IMR-90 (cell line): ENCODE results near the gene ADCY5. TPM values are rescaled to one million over a fixed set of nuclear protein-coding genes. Genes with fewer than 3 reads are reported as not detected.

Experiments
- ATAC-seq: fragments of 200-7000 bp; cut with Tn5 transposase; 2 replicates; pipeline ENCODE4 v1.9.1; 2020; ENCODE audit warnings: low read depth, mild to moderate bottlenecking, moderate library complexity
- BruUV-seq: library from RNA; stranded (reverse); fragments of 400-500 nt; replicated peaks from 2 replicates; lab custom pipeline; 2021; lab: Mats Ljungman, UMichigan
- CTCF ChIA-PET: fragments of 300-600 bp; formaldehyde crosslinking; extraction: SDS; loops from one replicate; lab custom pipeline; 2021; ENCODE audit warnings: antibody characterized with exemption; lab: Yijun Ruan, JAX
- POLR2A ChIA-PET: fragments of 300-600 bp; sonication (Branson Sonifier 250); formaldehyde crosslinking; loops from one replicate; lab custom pipeline; 2022; ENCODE audit warnings: antibody characterized with exemption; ENCODE audit not compliant: unreplicated experiment; lab: Charles Lee
- DNase-seq: peaks from one replicate; pipeline ENCODE4 v3.0.0; 2013
- H2AFZ ChIP-seq: replicated peaks from 2 replicates; pipeline ENCODE3; 2013; ENCODE audit warnings: low read length, mild to moderate bottlenecking; ENCODE audit not compliant: poor library complexity
- H2AK5ac ChIP-seq: 2 replicates; pipeline ENCODE4 v1.6.1; 2013; ENCODE audit warnings: low read depth, low read length, inconsistent platforms
- H2AK9ac ChIP-seq: replicated peaks from 2 replicates; pipeline ENCODE3; 2013; ENCODE audit warnings: mild to moderate bottlenecking, low read depth, low read length, moderate library complexity; ENCODE audit not compliant: poor library complexity
- H2BK120ac ChIP-seq: 2 replicates; pipeline ENCODE4 v1.6.1; 2013; ENCODE audit warnings: low read depth, low read length, inconsistent platforms
- H2BK15ac ChIP-seq: 3 replicates; pipeline ENCODE4 v1.6.1; 2013; ENCODE audit warnings: low read depth, low read length, inconsistent platforms
- H2BK20ac ChIP-seq: 2 replicates; pipeline ENCODE4 v1.6.1; 2013; ENCODE audit warnings: low read depth, mild to moderate bottlenecking, inconsistent platforms, low read length, moderate library complexity
- H2BK5ac ChIP-seq: 2 replicates; pipeline ENCODE4 v1.6.1; 2013; ENCODE audit warnings: mild to moderate bottlenecking, low read depth, low read length, inconsistent platforms; ENCODE audit not compliant: poor library complexity, severe bottlenecking
- H3K14ac ChIP-seq: replicated peaks from 2 replicates; pipeline ENCODE4 v1.6.1; 2013; ENCODE audit warnings: low read depth, low read length, inconsistent platforms
- H3K18ac ChIP-seq: 2 replicates; pipeline ENCODE4 v1.6.1; 2013; ENCODE audit warnings: low read depth, low read length, control low read depth
- H3K23ac ChIP-seq: 2 replicates; pipeline ENCODE4 v1.6.1; 2013; ENCODE audit warnings: low read depth, low read length, inconsistent platforms
- H3K27ac ChIP-seq: 2 replicates; pipeline ENCODE4 v1.5.1; 2013; ENCODE audit warnings: mild to moderate bottlenecking, control low read depth, low read length; ENCODE audit not compliant: insufficient read depth
- H3K27me3 ChIP-seq: 2 replicates; pipeline ENCODE4 v1.6.1; 2013; ENCODE audit warnings: low read length; ENCODE audit not compliant: control insufficient read depth, insufficient read depth
- H3K36me3 ChIP-seq: 2 replicates; pipeline ENCODE4 v1.6.1; 2013; ENCODE audit warnings: low read length, mixed read lengths; ENCODE audit not compliant: control insufficient read depth, insufficient read depth
- H3K4ac ChIP-seq: 2 replicates; pipeline ENCODE4 v1.6.1; 2013; ENCODE audit warnings: low read depth, low read length, inconsistent platforms
- H3K4me1 ChIP-seq: 2 replicates; pipeline ENCODE4 v1.6.1; 2013; ENCODE audit warnings: low read length, mixed read lengths; ENCODE audit not compliant: control insufficient read depth, insufficient read depth
- H3K4me2 ChIP-seq: 2 replicates; pipeline ENCODE4 v1.6.1; 2013; ENCODE audit warnings: low read depth, mild to moderate bottlenecking, control low read depth, low read length, moderate library complexity
- H3K4me3 ChIP-seq: 2 replicates; pipeline ENCODE4 v1.5.1; 2013; ENCODE audit warnings: low read depth, mild to moderate bottlenecking, control low read depth, low read length, moderate library complexity; ENCODE audit not compliant: insufficient read depth
- H3K56ac ChIP-seq: 2 replicates; pipeline ENCODE4 v1.6.1; 2013; ENCODE audit warnings: low read length, inconsistent platforms; ENCODE audit not compliant: insufficient read depth; ENCODE audit errors: extremely low read depth
- H3K79me1 ChIP-seq, 2 experiments: 2 replicates each; pipeline ENCODE4 v1.6.1; 2013; ENCODE audit warnings: low read length in 2 of 2, inconsistent platforms in 1 of 2, low read depth in 1 of 2
- H3K9ac ChIP-seq: 2 replicates; pipeline ENCODE4 v1.6.1; 2013; ENCODE audit warnings: low read depth, low read length, control low read depth
- H3K9me1 ChIP-seq: 2 replicates; pipeline ENCODE4 v1.6.1; 2013; ENCODE audit warnings: low read length, inconsistent platforms; ENCODE audit not compliant: insufficient read depth
- H3K9me3 ChIP-seq: 2 replicates; pipeline ENCODE4 v1.6.1; 2013; ENCODE audit warnings: low read length; ENCODE audit not compliant: control insufficient read depth, insufficient read depth
- H4K20me1 ChIP-seq: 2 replicates; pipeline ENCODE4 v1.6.1; 2013; ENCODE audit warnings: low read length, inconsistent platforms; ENCODE audit not compliant: insufficient read depth
- H4K5ac ChIP-seq: 2 replicates; pipeline ENCODE4 v1.6.1; 2013; ENCODE audit warnings: mild to moderate bottlenecking, low read depth, low read length, control low read depth
- H4K8ac ChIP-seq, 2 experiments: 2 replicates each; pipeline ENCODE4 v1.6.1; 2013; ENCODE audit warnings: low read depth in 2 of 2, low read length in 2 of 2, control low read depth in 1 of 2, inconsistent platforms in 1 of 2
- H4K91ac ChIP-seq: 2 replicates; pipeline ENCODE4 v1.6.1; 2013; ENCODE audit warnings: low read depth, low read length, inconsistent platforms; ENCODE audit not compliant: insufficient read depth
- CEBPB ChIP-seq: IDR thresholded peaks from 2 replicates; pipeline ENCODE4 v1.6.1; 2012; ENCODE audit warnings: low read depth, low read length, improper control_type of control experiment
- MAFK ChIP-seq: IDR thresholded peaks from 2 replicates; pipeline ENCODE4 v1.6.1; 2012; ENCODE audit warnings: low read depth, low read length, improper control_type of control experiment
- MXI1 ChIP-seq: IDR thresholded peaks from 2 replicates; pipeline ENCODE4 v1.6.1; 2012; ENCODE audit warnings: low read depth, mild to moderate bottlenecking, low read length, moderate library complexity, borderline replicate concordance
- WGBS, 2 experiments: methylation state at CpG; one replicate each; pipeline versions ENCODE4 v1.1.5 to v1.1.7; 2013; ENCODE audit warnings: missing lambda C conversion rate in 2 of 2; ENCODE audit not compliant: insufficient read length in 1 of 2; ENCODE audit errors: extremely low coverage in 2 of 2; 5-methylcytosine and 5-hydroxymethylcytosine counted together
- dilution Hi-C: fragments of 300-500 bp; cut with HindIII; formaldehyde crosslinking; loops from one replicate; pipeline ENCODE4 v1.14.3; 2018; ENCODE audit warnings: low sequenced_read_pairs; ENCODE audit not compliant: unreplicated experiment
- in situ Hi-C: fragments of 300-500 bp; cut with MboI; formaldehyde crosslinking; loops from 3 replicates; pipeline ENCODE4 v1.14.3; 2019; ENCODE audit warnings: low sequenced_read_pairs, inconsistent platforms, mixed read lengths
- intact Hi-C: fragments of 100-400 bp; cut with micrococcal nuclease; formaldehyde crosslinking; loops from 2 replicates; pipeline ENCODE4 v1.10.0; 2022
- polyA plus RNA-seq, 3 experiments: library from polyadenylated mRNA; depleted of rRNA; stranded (reverse); fragments of >200 nt; gene quantifications; 2 replicates each; pipeline ENCODE4 v1.2.3, GENCODE V29; 2012; ENCODE audit warnings: low replicate concordance in 1 of 3
- total RNA-seq: library from RNA; depleted of rRNA; stranded (reverse); fragments of >200 nt; gene quantifications from 2 replicates; pipeline ENCODE4 v1.2.3, GENCODE V29; 2012

The ADCY5 gene
- total and polyA plus RNA-seq, 2 of the 4 experiments (the other 2 are of a cell fraction) = 0.14 to 0.18 TPM

GRCh38 chr3:123424321-123424998, 24.4 kb downstream of the ADCY5 start:
- Histone ChIP-seq H3K4ac (no peak overlapping the region), H3K4me3 (no peak overlapping the region), H3K4me1 (no peaks in the 10 kb centered on the region), H3K9me1 (no peaks in the 10 kb centered on the region), H4K5ac (no peak overlapping the region), H2AFZ (no peak overlapping the region), H2AK9ac (no peak overlapping the region), H2AK5ac (no peak overlapping the region), H2BK120ac (no peak overlapping the region), H2BK20ac (no peak overlapping the region), H3K9me3 (no peaks in the 10 kb centered on the region), H3K27me3 (peaks cover 77% of the 10 kb centered on the region), H3K14ac (no peak overlapping the region), H4K8ac (no peak overlapping the region), H4K91ac (no peak overlapping the region), H3K56ac (no peak overlapping the region), H3K18ac (no peak overlapping the region), H3K9ac (no peak overlapping the region), H3K79me1 (no peaks in the 10 kb centered on the region), H2BK15ac (no peak overlapping the region), H3K4me2 (no peak overlapping the region), H3K27ac (no peak overlapping the region), H4K20me1 (no peaks in the 10 kb centered on the region; the same call in 1 of the 2 replicates), H3K36me3 (no peaks in the 10 kb centered on the region), H2BK5ac (no peak overlapping the region), H3K23ac (no peak overlapping the region)
- dilution Hi-C loops = no loop called here
- CTCF ChIA-PET = no interaction called here
- TF ChIP-seq MAFK (no peak), MXI1 (no peak), CEBPB (no peak)
- no TSS peak for BruUV-seq
- POLR2A ChIA-PET = no interaction called here
- ATAC-seq = no peak
- no peak for DNase-seq
- intact Hi-C loops = no loop called here
- 80% methylated on average over 4 of the region's 13 CpGs; no CpG with 5 or more reads in 1 of the 2 experiments for WGBS, 2 experiments
- in situ Hi-C loops = no loop called here
